Activated CD8-positive, alpha-beta T cell treated with anti-CD3 and anti-CD28 coated beads for 36 hours (primary cell): ENCODE results near the gene ZNF610. TPM values are rescaled to one million over a fixed set of nuclear protein-coding genes. Genes with fewer than 3 reads are reported as not detected.
"Not testable (repeated sequence)": the region's sequence is repeated elsewhere in the genome, so short reads cannot be mapped to it uniquely, and the experiment has no call there.

Source experiments
- ATAC-seq: fragments of 200-7000 bp; cut with Tn5 transposase; one replicate; pipeline ENCODE4 v1.10.0; 2021; ENCODE audit warnings: mild to moderate bottlenecking, moderate library complexity
- CTCF ChIA-PET: fragments of 350-600 bp; sonication (Branson Sonifier 250); formaldehyde crosslinking; loops from one replicate; lab custom pipeline; 2021; ENCODE audit warnings: antibody characterized with exemption; lab: Charles Lee
- POLR2A ChIA-PET: fragments of 350-600 bp; sonication (Branson Sonifier 250); formaldehyde crosslinking; loops from one replicate; lab custom pipeline; 2021; ENCODE audit warnings: antibody characterized with exemption; lab: Charles Lee
- DNase-seq: peaks from one replicate; pipeline ENCODE4 v3.0.0-alpha.2; 2020
- H3K27ac Mint-ChIP-seq: one replicate; pipeline ENCODE4 v1.8.0; 2021; ENCODE audit warnings: mild to moderate bottlenecking, mixed read lengths
- H3K27me3 Mint-ChIP-seq: one replicate; pipeline ENCODE4 v1.8.0; 2021; ENCODE audit warnings: mixed read lengths
- H3K36me3 Mint-ChIP-seq: one replicate; pipeline ENCODE4 v1.8.0; 2021; ENCODE audit warnings: low read depth, mixed read lengths
- H3K4me1 Mint-ChIP-seq: one replicate; pipeline ENCODE4 v1.8.0; 2021; ENCODE audit warnings: low read depth, mixed read lengths
- H3K4me3 Mint-ChIP-seq: one replicate; pipeline ENCODE4 v1.8.0; 2021; ENCODE audit warnings: mild to moderate bottlenecking, moderate library complexity, mixed read lengths
- H3K9me3 Mint-ChIP-seq: one replicate; pipeline ENCODE4 v1.8.0; 2021; ENCODE audit warnings: mixed read lengths
- CTCF ChIP-seq: fragments of 200-600 bp; IDR thresholded peaks from one replicate; pipeline ENCODE4 v1.8.0; 2022; ENCODE audit warnings: antibody characterized with exemption, mild to moderate bottlenecking
- intact Hi-C: fragments of 100-400 bp; cut with micrococcal nuclease; formaldehyde crosslinking; loops from one replicate; pipeline ENCODE4 v1.10.0; 2022
- total RNA-seq, 2 experiments: library from RNA; stranded (reverse); gene quantifications; one replicate each; pipeline ENCODE4 v1.2.3, GENCODE V29; 2021

Gene ZNF610
- 1 to 10 TPM; 1.4 to 3.2 TPM for total RNA-seq

- intact Hi-C loops: no loop called here
Measured at GRCh38 chr19:52336117-52336790, at the start of gene ZNF610. Gene ZNF610, plus strand, starts transcription at chr19:52336243. Its CDS starts 12,930 bp downstream, at chr19:52349173.

GRCh38 chr19:52286256-52286655 is 49.8 kb upstream of the ZNF610 start:
- peaks cover 43% of the 10 kb centered on the region for H3K9me3 Mint-ChIP-seq
- ChIA-PET POLR2A (no interaction called here), CTCF (no interaction called here)

More at GRCh38 chr19:52336117-52336790, at the start of gene ZNF610:
- ChIA-PET POLR2A (interaction anchor here (1.3 kb wide), 1 partner anchor 40 kb away, joined by 4 read pairs; the partner anchor contains the start of gene ZNF480), CTCF (no interaction called here)
- peaks cover 43% of the 10 kb centered on the region for H3K36me3 Mint-ChIP-seq
- H3K27me3 Mint-ChIP-seq: no peaks in the 10 kb centered on the region
- peak; percentile 96 for ATAC-seq
- peak within 1 kb of the TSS; percentile 99 for H3K27ac Mint-ChIP-seq
- TF ChIP-seq CTCF: no peak
- H3K4me1 Mint-ChIP-seq: peaks cover 12% of the 10 kb centered on the region
- H3K9me3 Mint-ChIP-seq: peaks cover 37% of the 10 kb centered on the region
- DNase-seq: peak; percentile 95
- peak within 1 kb of the TSS; percentile 91 for H3K4me3 Mint-ChIP-seq

DNA sequence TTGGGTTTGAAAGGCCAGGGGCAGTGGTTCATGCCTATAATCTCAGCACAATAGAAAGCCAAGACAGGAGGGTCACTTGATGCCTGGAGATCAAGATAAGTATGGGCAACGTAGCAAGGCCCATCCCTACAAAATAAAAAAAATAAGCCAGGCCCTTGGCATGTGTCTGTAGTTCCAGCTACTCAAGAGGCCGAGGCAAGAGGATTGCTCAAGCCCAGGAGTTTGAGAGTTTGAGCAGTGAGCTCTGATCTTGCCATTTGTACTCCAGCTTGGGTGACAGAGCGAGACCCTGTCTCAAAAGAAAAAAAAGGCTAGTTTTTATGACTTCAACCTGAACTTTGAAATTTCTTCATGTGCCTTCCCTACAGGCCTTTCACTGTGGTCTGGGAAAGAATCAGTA is 44.3 kb upstream of the ZNF610 start:
- no peak overlapping the region for H3K27ac Mint-ChIP-seq
- ChIA-PET CTCF (no interaction called here), POLR2A (no interaction called here)
- no peak overlapping the region for H3K4me3 Mint-ChIP-seq
- H3K4me1 Mint-ChIP-seq: peaks cover 2% of the 10 kb centered on the region
- no peaks in the 10 kb centered on the region for H3K27me3 Mint-ChIP-seq
- peaks cover 42% of the 10 kb centered on the region for H3K9me3 Mint-ChIP-seq
- H3K36me3 Mint-ChIP-seq: peaks cover 73% of the 10 kb centered on the region
- ATAC-seq (no peak), DNase-seq (no peak)
- intact Hi-C loops: no loop called here
- TF ChIP-seq CTCF: no peak

More at GRCh38 chr19:52286256-52286655, 49.8 kb upstream of the ZNF610 start:
- H3K27me3 Mint-ChIP-seq: no peaks in the 10 kb centered on the region
- intact Hi-C loops: no loop called here
- no peak overlapping the region for H3K27ac Mint-ChIP-seq
- peaks cover 93% of the 10 kb centered on the region for H3K36me3 Mint-ChIP-seq
- no peak for DNase-seq
- no peak overlapping the region for H3K4me3 Mint-ChIP-seq
- ATAC-seq: no peak
- peaks cover 2% of the 10 kb centered on the region for H3K4me1 Mint-ChIP-seq
- no peak for TF ChIP-seq CTCF

DNA sequence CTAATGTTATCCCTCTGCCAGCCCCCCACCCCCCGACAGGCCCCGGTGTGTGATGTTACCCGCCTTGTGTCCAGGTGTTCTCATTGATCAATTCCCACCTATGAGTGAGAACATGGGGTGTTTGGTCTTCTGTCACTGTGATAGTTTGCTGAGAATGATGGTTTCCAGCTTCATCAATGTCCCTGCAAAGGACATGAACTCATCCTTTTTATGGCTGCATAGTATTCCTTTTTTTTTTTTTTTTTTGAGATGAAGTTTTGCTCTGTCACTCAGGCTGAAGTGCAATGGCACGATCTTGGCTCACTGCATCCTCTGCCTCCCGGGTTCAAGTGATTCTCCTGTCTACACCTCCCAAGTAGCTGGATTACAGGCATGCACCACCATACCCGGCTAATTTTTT is 43.1 kb upstream of the ZNF610 start:
- POLR2A ChIA-PET, intact Hi-C loops, DNase-seq, CTCF ChIA-PET, H3K27ac Mint-ChIP-seq, H3K4me3 Mint-ChIP-seq, H3K27me3 Mint-ChIP-seq, ATAC-seq: not testable (repeated sequence)
- peaks cover 39% of the 10 kb centered on the region for H3K9me3 Mint-ChIP-seq
- peaks cover 12% of the 10 kb centered on the region for H3K4me1 Mint-ChIP-seq
- peaks cover 70% of the 10 kb centered on the region for H3K36me3 Mint-ChIP-seq

DNA sequence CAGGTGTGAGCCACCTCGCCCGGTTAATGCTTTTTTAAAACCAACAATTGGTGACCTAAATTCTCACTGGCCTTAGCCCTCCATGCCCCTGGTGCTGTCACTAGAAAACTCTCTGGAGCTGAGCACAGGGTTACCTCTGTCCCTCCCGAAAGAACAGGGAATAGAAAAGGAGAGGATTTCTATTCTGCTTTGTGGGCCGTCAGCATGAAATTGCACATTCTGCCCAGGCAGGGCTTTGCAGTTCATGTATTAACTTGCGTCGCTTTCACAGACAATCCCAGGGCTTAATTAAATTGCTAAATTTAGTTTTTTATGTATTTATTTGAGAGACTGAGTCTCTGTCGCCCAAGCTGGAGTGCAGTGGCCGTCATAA is 39.7 kb upstream of the ZNF610 start:
- H3K27ac Mint-ChIP-seq: peak overlapping the region; percentile 47
- ATAC-seq (no peak), DNase-seq (no peak)
- H3K9me3 Mint-ChIP-seq: peaks cover 45% of the 10 kb centered on the region
- H3K27me3 Mint-ChIP-seq: no peaks in the 10 kb centered on the region
- no peak for TF ChIP-seq CTCF
- intact Hi-C loops: no loop called here
- CTCF ChIA-PET: interaction anchor here (0.6 kb wide), 1 partner anchor 359 kb away, joined by 4 read pairs; no protein-coding TSS in a partner anchor
- POLR2A ChIA-PET: interaction anchor here (1.0 to 1.4 kb wide), 2 partner anchors 40 to 521 kb away, joined by 3 to 4 read pairs; no protein-coding TSS in a partner anchor
- H3K36me3 Mint-ChIP-seq: peaks cover 74% of the 10 kb centered on the region
- H3K4me1 Mint-ChIP-seq: peaks cover 18% of the 10 kb centered on the region
- H3K4me3 Mint-ChIP-seq: peak overlapping the region; percentile 70
